Hepatocyte (in vitro differentiated cells): ENCODE results near the gene PRDM16. TPM values are rescaled to one million over a fixed set of nuclear protein-coding genes. Genes with fewer than 3 reads are reported as not detected.
A peak's percentile ranks its signal among the peaks of the same experiment; 100 is the strongest.

Source experiments
- DNase-seq: peaks from one replicate; pipeline ENCODE4 v3.0.0-alpha.2; 2016; ENCODE audit warnings: low spot score
- H2AFZ ChIP-seq: fragments of 200-600 bp; sonication (generic); 2 replicates; pipeline ENCODE4 v1.6.0; 2016; ENCODE audit warnings: antibody characterized with exemption, mild to moderate bottlenecking
- H3K27ac ChIP-seq: fragments of 200-600 bp; sonication (generic); 2 replicates; pipeline ENCODE4 v1.5.1; 2016; ENCODE audit warnings: mild to moderate bottlenecking
- H3K27me3 ChIP-seq: fragments of 200-600 bp; sonication (generic); 2 replicates; pipeline ENCODE4 v1.6.1; 2016
- H3K36me3 ChIP-seq: fragments of 200-600 bp; sonication (generic); replicated peaks from 2 replicates; pipeline ENCODE4 v1.5.1; 2016; ENCODE audit warnings: low read depth; ENCODE audit not compliant: insufficient read depth
- H3K4me1 ChIP-seq: fragments of 200-600 bp; sonication (generic); 2 replicates; pipeline ENCODE4 v1.5.1; 2016; ENCODE audit warnings: mild to moderate bottlenecking, moderate library complexity; ENCODE audit not compliant: insufficient read depth
- H3K4me2 ChIP-seq: fragments of 200-600 bp; sonication (generic); 2 replicates; pipeline ENCODE4 v1.6.0; 2016
- H3K4me3 ChIP-seq: fragments of 200-600 bp; sonication (generic); 2 replicates; pipeline ENCODE4 v1.5.1; 2016; ENCODE audit warnings: mild to moderate bottlenecking
- H3K79me2 ChIP-seq: fragments of 200-600 bp; sonication (generic); 2 replicates; pipeline ENCODE4 v1.6.0; 2017; ENCODE audit warnings: mild to moderate bottlenecking
- H3K9me2 ChIP-seq: fragments of 200-600 bp; sonication (generic); replicated peaks from 2 replicates; pipeline ENCODE4 v1.6.0; 2017; ENCODE audit warnings: mild to moderate bottlenecking; ENCODE audit not compliant: insufficient read depth
- H3K9me3 ChIP-seq: fragments of 200-600 bp; sonication (generic); 2 replicates; pipeline ENCODE4 v1.5.1; 2016; ENCODE audit warnings: low read depth, mild to moderate bottlenecking
- H4K20me1 ChIP-seq: fragments of 200-600 bp; sonication (generic); 2 replicates; pipeline ENCODE4 v1.6.0; 2016; ENCODE audit warnings: mild to moderate bottlenecking; ENCODE audit not compliant: insufficient read depth, poor library complexity, severe bottlenecking
- CTCF ChIP-seq: fragments of 200-600 bp; sonication (generic); IDR thresholded peaks from 2 replicates; pipeline ENCODE4 v1.5.1; 2016; ENCODE audit warnings: antibody characterized with exemption, mild to moderate bottlenecking; ENCODE audit not compliant: poor library complexity
- EZH2 ChIP-seq: fragments of 200-600 bp; sonication (generic); IDR thresholded peaks from 2 replicates; pipeline ENCODE4 v1.6.1; 2016; ENCODE audit warnings: antibody characterized with exemption, mild to moderate bottlenecking, borderline replicate concordance
- EZH2phosphoT487 ChIP-seq: fragments of 200-600 bp; sonication (generic); IDR thresholded peaks from one replicate; pipeline ENCODE4 v1.6.1; 2018; ENCODE audit warnings: antibody characterized with exemption, mild to moderate bottlenecking, low read depth, moderate library complexity; ENCODE audit not compliant: unreplicated experiment, severe bottlenecking
- WGBS: methylation state at CpG from one replicate; pipeline ENCODE4 v1.1.6; 2016; ENCODE audit warnings: low lambda C conversion rate; ENCODE audit errors: missing lambda C conversion rate; 5-methylcytosine and 5-hydroxymethylcytosine counted together
- polyA plus RNA-seq: library from polyadenylated mRNA; unstranded; fragments of >200 nt; fragmentation: Nextera tagmentation; extraction: Ambion mirVana; gene quantifications from 2 replicates; pipeline ENCODE4 v1.2.1, GENCODE V29; 2016
- total RNA-seq: library from RNA; depleted of rRNA; stranded (reverse); fragments of >200 nt; gene quantifications from 2 replicates; pipeline ENCODE4 v1.2.3, GENCODE V29; 2014

The PRDM16 gene
- total and polyA plus RNA-seq, 2 experiments from 2014 or later: 8.1 to 9.9 TPM

- peak overlapping the region; percentile 62 for H3K4me2 ChIP-seq
- peaks cover 52% of the 10 kb centered on the region for H3K4me1 ChIP-seq
- WGBS: 41% methylated on average over 13 of the region's 13 CpGs
- peak; percentile 55 for DNase-seq
- no peaks in the 10 kb centered on the region for H3K9me2 ChIP-seq
- H3K36me3 ChIP-seq: no peaks in the 10 kb centered on the region
- H3K79me2 ChIP-seq: no peaks in the 10 kb centered on the region
- peak overlapping the region; percentile 45 for H3K27ac ChIP-seq
- no peak overlapping the region for H3K4me3 ChIP-seq
- no peaks in the 10 kb centered on the region for H4K20me1 ChIP-seq
- no peaks in the 10 kb centered on the region for H3K9me3 ChIP-seq
- no peaks in the 10 kb centered on the region for H3K27me3 ChIP-seq
- no peak overlapping the region for H2AFZ ChIP-seq
- TF ChIP-seq EZH2 (no peak), EZH2phosphoT487 (no peak), CTCF (no peak)
These were observed 283.9 kb downstream of the PRDM16 start for GRCh38 chr1:3352952-3353331.

- Histone ChIP-seq H3K27me3 (no peaks in the 10 kb centered on the region), H3K79me2 (no peaks in the 10 kb centered on the region), H3K4me1 (peaks cover 44% of the 10 kb centered on the region), H2AFZ (no peak overlapping the region), H3K9me3 (no peaks in the 10 kb centered on the region), H3K9me2 (no peaks in the 10 kb centered on the region), H3K27ac (no peak overlapping the region), H3K4me2 (no peak overlapping the region), H3K4me3 (no peak overlapping the region), H3K36me3 (no peaks in the 10 kb centered on the region), H4K20me1 (no peaks in the 10 kb centered on the region)
- WGBS: 81% methylated on average over 8 of the region's 8 CpGs
- no peak for TF ChIP-seq EZH2
- no peak for TF ChIP-seq CTCF
- no peak for TF ChIP-seq EZH2phosphoT487
- DNase-seq: no peak
These were observed 284.9 kb downstream of the PRDM16 start for GRCh38 chr1:3353876-3354275.

GRCh38 chr1:3355089-3355488 is 286.1 kb downstream of the PRDM16 start:
- TF ChIP-seq EZH2phosphoT487 (no peak), EZH2 (no peak), CTCF (no peak)
- Histone ChIP-seq H3K4me3 (no peak overlapping the region), H3K36me3 (no peaks in the 10 kb centered on the region), H3K27me3 (no peaks in the 10 kb centered on the region), H2AFZ (no peak overlapping the region), H3K9me2 (no peaks in the 10 kb centered on the region), H3K4me1 (peaks cover 39% of the 10 kb centered on the region), H3K27ac (peak overlapping the region; percentile 53), H3K9me3 (no peaks in the 10 kb centered on the region), H3K4me2 (peak overlapping the region; percentile 61), H4K20me1 (no peaks in the 10 kb centered on the region), H3K79me2 (no peaks in the 10 kb centered on the region)
- DNase-seq: no peak
- WGBS: 92% methylated on average over 8 of the region's 8 CpGs
